K562 (cell line): ENCODE results near the gene TMEM203. TPM values are rescaled to one million over a fixed set of nuclear protein-coding genes. Genes with fewer than 3 reads are reported as not detected.

ENCODE experiments used
- ATAC-seq: fragments of 200-7000 bp; cut with Tn5 transposase; 3 replicates; pipeline ENCODE4 v1.9.1; 2020; ENCODE audit warnings: moderate library complexity
- BruUV-seq: library from RNA; stranded (reverse); fragments of 400-500 nt; replicated peaks from 2 replicates; lab custom pipeline; 2021; lab: Mats Ljungman, UMichigan
- CTCF ChIA-PET: fragments of 300-600 bp; formaldehyde crosslinking; extraction: SDS; loops from one replicate; lab custom pipeline; 2021; ENCODE audit warnings: low intra/inter-chr PET ratio; lab: Yijun Ruan, JAX
- POLR2A ChIA-PET: fragments of 300-600, 350-650 bp; sonication (Branson Sonifier 250); formaldehyde crosslinking; extraction: SDS; loops from one replicate; lab custom pipeline; 2021; ENCODE audit warnings: antibody characterized with exemption, inconsistent platforms; lab: Yijun Ruan, JAX
- DNase-seq, 4 experiments: peaks; one replicate each; pipeline versions ENCODE4 v3.0.0 to v3.0.0-alpha.2; 2011 to 2018; ENCODE audit warnings: low spot score in 3 of 4, mixed read lengths in 3 of 4; ENCODE audit errors: extremely low read depth in 1 of 4
- FAIRE-seq: peaks from 2 replicates; lab custom pipeline; 2011; peaks lifted over from hg19 to GRCh38; lab: Jason Lieb, UNC
- H2AFZ ChIP-seq: 2 replicates; pipeline ENCODE4 v1.6.0; 2011; ENCODE audit warnings: low read depth, low read length, control low read depth, inconsistent platforms
- H3K27ac ChIP-seq: fragments of 200-600 bp; 3 replicates; pipeline ENCODE4 v1.8.0; 2011; ENCODE audit warnings: low read depth, mild to moderate bottlenecking, control low read depth, inconsistent platforms, low read length, moderate library complexity, mixed read lengths; ENCODE audit errors: extremely low read depth
- H3K27me3 ChIP-seq, 2 experiments: fragments of 300-600 bp in 1 of 2; 2 replicates in 1 of 2; 3 replicates in 1 of 2; pipeline versions ENCODE4 v1.6.0 to v1.8.0; 2011; ENCODE audit warnings: inconsistent platforms in 2 of 2, low read length in 2 of 2, mild to moderate bottlenecking in 1 of 2, mixed read lengths in 1 of 2, moderate library complexity in 1 of 2; ENCODE audit not compliant: control insufficient read depth in 2 of 2, insufficient read depth in 2 of 2
- H3K36me3 ChIP-seq: fragments of 300-600 bp; 3 replicates; pipeline ENCODE4 v1.8.0; 2011; ENCODE audit warnings: mild to moderate bottlenecking, low read length, inconsistent platforms; ENCODE audit not compliant: control insufficient read depth, insufficient read depth
- H3K4me1 ChIP-seq, 2 experiments: fragments of 200-600 bp in 1 of 2; replicated peaks in 1 of 2; 2 replicates in 1 of 2; 3 replicates in 1 of 2; pipeline versions ENCODE4 v1.5.1 to v1.8.0; 2011; ENCODE audit warnings: inconsistent platforms in 2 of 2, low read length in 2 of 2, mild to moderate bottlenecking in 1 of 2, mixed read lengths in 1 of 2, moderate library complexity in 1 of 2; ENCODE audit not compliant: control insufficient read depth in 2 of 2, insufficient read depth in 2 of 2
- H3K4me2 ChIP-seq: 2 replicates; pipeline ENCODE4 v1.6.1; 2011; ENCODE audit warnings: low read length, control low read depth, inconsistent platforms, mixed read lengths; ENCODE audit not compliant: insufficient read depth
- H3K4me3 ChIP-seq: fragments of 200-600 bp; sonication (generic), shearing (Covaris generic); 2 replicates; pipeline ENCODE4 v1.5.1; 2016; ENCODE audit warnings: control low read depth, inconsistent platforms
- H3K79me2 ChIP-seq: fragments of 200-600 bp; 3 replicates; pipeline ENCODE4 v1.8.0; 2011; ENCODE audit warnings: low read length, inconsistent platforms; ENCODE audit not compliant: control insufficient read depth, insufficient read depth
- H3K9ac ChIP-seq, 2 experiments: 2 replicates each; pipeline versions ENCODE4 v1.6.0 to v1.6.1; 2011; ENCODE audit warnings: low read depth in 2 of 2, low read length in 2 of 2, control low read depth in 1 of 2, inconsistent platforms in 1 of 2, mild to moderate bottlenecking in 1 of 2, mixed read lengths in 1 of 2; ENCODE audit not compliant: insufficient read depth in 1 of 2
- H3K9me1 ChIP-seq: one replicate; pipeline ENCODE4 v1.6.0; 2011; ENCODE audit warnings: inconsistent platforms, mild to moderate bottlenecking, low read length, moderate library complexity; ENCODE audit not compliant: control insufficient read depth, insufficient read depth
- H3K9me3 ChIP-seq: replicated peaks from 2 replicates; pipeline ENCODE4 v1.5.1; 2011; ENCODE audit warnings: low read depth, low read length, inconsistent platforms; ENCODE audit not compliant: control insufficient read depth, insufficient read depth
- H4K20me1 ChIP-seq: replicated peaks from 2 replicates; pipeline ENCODE4 v1.6.1; 2011; ENCODE audit warnings: low read length, inconsistent platforms, mixed read lengths; ENCODE audit not compliant: control insufficient read depth, insufficient read depth
- HES1 ChIP-seq: fragments of 450-650 bp; IDR thresholded peaks from 2 replicates; pipeline ENCODE4 v1.6.1; 2016; ENCODE audit warnings: low read depth, mild to moderate bottlenecking, moderate library complexity
- IRF2 ChIP-seq: sonication (generic); formaldehyde crosslinking; IDR thresholded peaks from 2 replicates; pipeline ENCODE4 v1.8.1; 2022; ENCODE audit warnings: mild to moderate bottlenecking, missing genetic modification reagents
- RNF2 ChIP-seq: sonication (generic); IDR thresholded peaks from 2 replicates; pipeline ENCODE4 v1.6.1; 2016
- WGBS: fragments of 100-300 bp; shearing (Covaris generic); methylation state at CpG from one replicate; pipeline ENCODE4 v1.1.6; 2016; ENCODE audit warnings: low coverage, mixed read lengths; ENCODE audit not compliant: insufficient coverage; ENCODE audit errors: missing lambda C conversion rate; 5-methylcytosine and 5-hydroxymethylcytosine counted together
- in situ Hi-C: fragments of 300-500 bp; cut with MboI; formaldehyde crosslinking; loops from 4 replicates; pipeline ENCODE4 v1.15.0; 2018; ENCODE audit warnings: inconsistent platforms, mixed read lengths
- intact Hi-C: fragments of 100-400 bp; cut with micrococcal nuclease; formaldehyde crosslinking; loops from 2 replicates; pipeline ENCODE4 v1.14.2; 2022
- polyA plus RNA-seq, 8 experiments: library from polyadenylated mRNA; depleted of rRNA in 4 of 8; stranded (reverse) in 5 of 8; unstranded in 3 of 8; fragments of >200 nt; fragmentation: Nextera tagmentation in 2 of 8; fragmentation: Illumina TruSeq in 1 of 8; extraction: Ambion mirVana in 2 of 8; extraction: Trizol in 1 of 8; gene quantifications; 2 replicates each; pipeline versions ENCODE4 v1.2.1 to v1.2.3, GENCODE V29; 2011 to 2014; ENCODE audit warnings: inconsistent platforms in 1 of 8, missing spikeins in 1 of 8
- total RNA-seq, 7 experiments: library from RNA; depleted of rRNA in 6 of 7; stranded (reverse); fragments of >200 nt in 6 of 7; fragmentation: Illumina TruSeq in 2 of 7; extraction: Trizol in 2 of 7; gene quantifications; 2 replicates each; pipeline versions ENCODE4 v1.2.1 to v1.2.3, GENCODE V29; 2011 to 2021; ENCODE audit warnings: low replicate concordance in 1 of 7

TMEM203 gene
- total and polyA plus RNA-seq, 9 of the 15 experiments (the other 6 are each of a cell fraction or from before 2014, with no cell fraction given): 8.8 to 59.5 (median 37.6) TPM

DNA sequence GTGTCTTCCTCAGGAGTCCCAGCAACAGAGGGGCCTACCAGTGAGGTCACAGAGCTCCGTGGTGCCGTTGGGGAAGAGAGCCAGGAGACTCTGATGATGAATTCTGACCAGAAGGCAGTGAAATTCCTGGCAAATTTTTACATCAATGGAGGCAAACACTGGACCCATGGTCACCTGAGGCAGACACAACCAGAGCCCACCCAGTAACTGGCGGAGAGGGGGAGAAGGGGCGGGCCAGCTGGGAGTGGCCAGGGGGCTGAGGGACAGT, 45.7 kb upstream of the TMEM203 start, which contains the start of gene STPG3:
Gene STPG3, plus strand, starts transcription at position 93 of the 268 bp plus-strand sequence. Its CDS starts 1 bp downstream, at position 94.
- DNase-seq: no peak
- TF ChIP-seq HES1 (no peak), RNF2 (no peak), IRF2 (CRISPR knock-in tag) (no peak)
- ChIA-PET POLR2A (interaction anchor here (8.3 kb wide), 1 partner anchor 8 kb away, joined by 221 read pairs; the partner anchor contains the start of gene TUBB4B), CTCF (no interaction called here)
- no peak for FAIRE-seq
- Histone ChIP-seq H3K9ac (peak within 1 kb of the TSS in 1 of 2 experiments; percentile 85; a peak in 2 of 4 replicates), H3K4me2 (no peak within 1 kb of the TSS), H3K4me1 (peaks cover 9 to 73% of the 10 kb centered on the region in 2 experiments), H3K27ac (no peak within 1 kb of the TSS), H3K4me3 (no peak within 1 kb of the TSS), H4K20me1 (no peaks in the 10 kb centered on the region; the same call in 1 of the 2 replicates), H2AFZ (no peak within 1 kb of the TSS), H3K36me3 (peaks cover 1% of the 10 kb centered on the region; the same call in 1 of the 3 replicates), H3K79me2 (peaks cover 22% of the 10 kb centered on the region), H3K9me1 (no peaks in the 10 kb centered on the region), H3K27me3 (no peaks in the 10 kb centered on the region), H3K9me3 (no peaks in the 10 kb centered on the region)
- no peak for ATAC-seq
- BruUV-seq: no TSS peak
- intact Hi-C loops (no loop called here), in situ Hi-C loops (no loop called here)
- 68% methylated on average over 4 of the region's 4 CpGs for WGBS
